A673 (cell line): ENCODE results near the gene NPTX1.

Source experiments
- CTCF ChIP-seq: fragments of 300-800, 200-600 bp; sonication (generic); conservative IDR thresholded peaks from 2 replicates; pipeline ENCODE4 v1.5.1; 2017; ENCODE audit warnings: low read depth, mild to moderate bottlenecking, antibody characterized with exemption, low read length, moderate library complexity, mixed read lengths
- EZH2 ChIP-seq: fragments of 200-600 bp; sonication (generic); IDR thresholded peaks from 2 replicates; pipeline ENCODE4 v1.6.1; 2017; ENCODE audit warnings: borderline replicate concordance, low read depth, mild to moderate bottlenecking, mixed read lengths, antibody characterized with exemption, low read length; ENCODE audit not compliant: poor library complexity, severe bottlenecking

GRCh38 chr17:80510132-80510531 lies 33.7 kb upstream of the NPTX1 start:
- no peak for TF ChIP-seq CTCF
- TF ChIP-seq EZH2: no peak
